H1 (cell line): ENCODE results near the gene MARCHF10.

Experiments
- ASH2L ChIP-seq: fragments of 200-600, 300-600 bp; sonication (generic); IDR thresholded peaks from one replicate; pipeline ENCODE4 v1.7.1; 2017; ENCODE audit warnings: low read length
- CTCF ChIP-seq, 3 experiments: IDR thresholded peaks; 1 replicate in 2 of 3; 2 replicates in 1 of 3; pipeline versions ENCODE4 v1.5.1 to v1.6.1; 2011; ENCODE audit warnings: low read length in 3 of 3, mild to moderate bottlenecking in 3 of 3, inconsistent platforms in 2 of 3, low read depth in 1 of 3, moderate library complexity in 1 of 3; ENCODE audit not compliant: insufficient read depth in 1 of 3; ENCODE audit errors: control extremely low read depth in 1 of 3
- EZH2 ChIP-seq: fragments of 200-600 bp; sonication (generic); IDR thresholded peaks from 2 replicates; pipeline ENCODE4 v1.7.1; 2012; ENCODE audit warnings: low read depth, mild to moderate bottlenecking, moderate library complexity, low read length, inconsistent platforms; ENCODE audit not compliant: severe bottlenecking
- FOSL1 ChIP-seq: IDR thresholded peaks from 2 replicates; pipeline ENCODE4 v1.6.1; 2011; ENCODE audit warnings: mild to moderate bottlenecking, low read depth, low read length, moderate library complexity; ENCODE audit not compliant: insufficient read depth
- KDM1A ChIP-seq: fragments of 200-600, 300-600 bp; sonication (generic); IDR thresholded peaks from 2 replicates; pipeline ENCODE4 v1.7.1; 2016; ENCODE audit warnings: mild to moderate bottlenecking, low read length, borderline replicate concordance
- POLR2A ChIP-seq, 2 experiments: IDR thresholded peaks; 1 replicate in 1 of 2; 2 replicates in 1 of 2; pipeline ENCODE4 v1.6.1; 2011; ENCODE audit warnings: low read depth in 2 of 2, low read length in 2 of 2, mild to moderate bottlenecking in 2 of 2; ENCODE audit errors: control extremely low read depth in 1 of 2
- RBBP5 ChIP-seq: IDR thresholded peaks from 2 replicates; pipeline ENCODE4 v1.7.1; 2012; ENCODE audit warnings: low read depth, mild to moderate bottlenecking, inconsistent platforms, low read length, moderate library complexity, borderline replicate concordance
- SAP30 ChIP-seq: fragments of 300-600 bp; sonication (generic); IDR thresholded peaks from 2 replicates; pipeline ENCODE4 v1.7.1; 2012; ENCODE audit warnings: low read length, moderate library complexity, mild to moderate bottlenecking, inconsistent platforms; ENCODE audit not compliant: insufficient read depth, insufficient replicate concordance
- SIN3A ChIP-seq, 2 experiments: IDR thresholded peaks in 1 of 2; conservative IDR thresholded peaks in 1 of 2; 2 replicates each; pipeline ENCODE4 v1.6.1; 2011 to 2012; ENCODE audit warnings: low read length in 2 of 2, improper control_type of control experiment in 1 of 2, low read depth in 1 of 2, mild to moderate bottlenecking in 1 of 2
- SP1 ChIP-seq: IDR thresholded peaks from 2 replicates; pipeline ENCODE4 v1.6.1; 2011; ENCODE audit warnings: low read depth, low read length
- USF2 ChIP-seq: IDR thresholded peaks from 2 replicates; pipeline ENCODE4 v1.6.1; 2011; ENCODE audit warnings: low read length, improper control_type of control experiment
- ZNF274 ChIP-seq: IDR thresholded peaks from 2 replicates; pipeline ENCODE4 v1.7.0; 2012; ENCODE audit warnings: low read length, borderline replicate concordance; ENCODE audit errors: extremely low read depth

GRCh38 chr17:62804822-62805221 is 3.3 kb downstream of the MARCHF10 start:
- TF ChIP-seq CTCF (IDR thresholded peaks at IDR 0.05; ENCODE audit: control extremely low read depth in 1 of 3, insufficient read depth in 1 of 3, low read depth in 1 of 3, low read length in 3 of 3): no peak
- no peak for TF ChIP-seq SP1
- TF ChIP-seq POLR2A (IDR thresholded peaks at IDR 0.05; ENCODE audit: control extremely low read depth in 1 of 2, low read depth in 2 of 2, low read length in 2 of 2): no peak
- no peak for TF ChIP-seq USF2
- TF ChIP-seq ZNF274: no peak
- no peak for TF ChIP-seq EZH2
- no peak for TF ChIP-seq FOSL1
- no peak for TF ChIP-seq RBBP5
- TF ChIP-seq SIN3A (conservative IDR thresholded peaks at IDR 0.05 in 1 of 2, IDR thresholded peaks at IDR 0.05 in 1 of 2; ENCODE audit: low read depth in 1 of 2, low read length in 2 of 2): no peak
- no peak for TF ChIP-seq KDM1A
- TF ChIP-seq SAP30: no peak
- no peak for TF ChIP-seq ASH2L
